DMS53 treated with DMSO at 0.1 percent for 48 hours (cell line): ENCODE measurements around the gene PTGS2.
"Not testable (repeated sequence)": the region's sequence is repeated elsewhere in the genome, so short reads cannot be mapped to it uniquely, and the experiment has no call there.

ENCODE experiments used
- DNase-seq: peaks from one replicate; lab custom pipeline; 2025; ENCODE audit not compliant: unreplicated experiment; lab: John Stamatoyannopoulos, UW

Gene PTGS2

GRCh38 chr1:186670297-186671135 is 9.7 kb downstream of the PTGS2 start:
- DNase-seq: no peak

GRCh38 chr1:186669784-186670183 is 10.4 kb downstream of the PTGS2 start:
- DNase-seq: not testable (repeated sequence)

GRCh38 chr1:186664217-186664616 is 16.0 kb downstream of the PTGS2 start:
- DNase-seq: not testable (repeated sequence)

GRCh38 chr1:186662752-186663151 is 17.5 kb downstream of the PTGS2 start:
- no peak for DNase-seq

GRCh38 chr1:186659890-186660341 is 20.3 kb downstream of the PTGS2 start:
- no peak for DNase-seq

- DNase-seq: no peak
These were observed 21.2 kb downstream of the PTGS2 start for GRCh38 chr1:186658999-186659398.

GRCh38 chr1:186657481-186657880 is 22.7 kb downstream of the PTGS2 start:
- no peak for DNase-seq

GRCh38 chr1:186655876-186656275 is 24.3 kb downstream of the PTGS2 start:
- no peak for DNase-seq

GRCh38 chr1:186654741-186655140 is 25.5 kb downstream of the PTGS2 start:
- DNase-seq: no peak

GRCh38 chr1:186653312-186653711 is 26.9 kb downstream of the PTGS2 start:
- DNase-seq: no peak

GRCh38 chr1:186648613-186649012 is 31.6 kb downstream of the PTGS2 start:
- no peak for DNase-seq

- not testable (repeated sequence) for DNase-seq
These were observed 32.2 kb downstream of the PTGS2 start for GRCh38 chr1:186647985-186648384.

- DNase-seq: no peak
These were observed 36.6 kb downstream of the PTGS2 start for GRCh38 chr1:186643614-186644013.

- DNase-seq: not testable (repeated sequence)
These were observed 42.7 kb downstream of the PTGS2 start for GRCh38 chr1:186637567-186637966.

GRCh38 chr1:186636786-186637185 is 43.4 kb downstream of the PTGS2 start:
- no peak for DNase-seq

GRCh38 chr1:186634511-186634910 is 45.7 kb downstream of the PTGS2 start:
- DNase-seq: no peak

GRCh38 chr1:186633116-186633515 is 47.1 kb downstream of the PTGS2 start:
- DNase-seq: no peak

- DNase-seq: no peak
These were observed 50.9 kb downstream of the PTGS2 start for GRCh38 chr1:186629341-186629740.

- no peak for DNase-seq
These were observed 51.3 kb downstream of the PTGS2 start for GRCh38 chr1:186628910-186629309.

GRCh38 chr1:186627019-186627418 is 53.2 kb downstream of the PTGS2 start:
- DNase-seq: no peak

- DNase-seq: no peak
These were observed 53.8 kb downstream of the PTGS2 start for GRCh38 chr1:186626356-186626932.

- DNase-seq: no peak
These were observed 56.7 kb downstream of the PTGS2 start for GRCh38 chr1:186623551-186623950.
